Testis (tissue), 3 donors: ENCODE results near the gene ETV2. TPM values are rescaled to one million over a fixed set of nuclear protein-coding genes. Genes with fewer than 3 reads are reported as not detected.

Experiments
- DNase-seq: peaks from one replicate; pipeline ENCODE4 v3.0.0-alpha.2; 2019
- H3K27ac ChIP-seq, 2 donors: fragments of 200-600 bp; sonication (generic); one replicate each; pipeline ENCODE4 v1.5.1; 2019
- H3K27me3 ChIP-seq: fragments of 200-600 bp; sonication (generic); one replicate; pipeline ENCODE4 v1.5.1; 2019
- H3K36me3 ChIP-seq: fragments of 200-600 bp; sonication (generic); one replicate; pipeline ENCODE4 v1.5.1; 2017; ENCODE audit warnings: low read depth; ENCODE audit errors: missing control alignments
- H3K4me1 ChIP-seq: fragments of 200-600 bp; sonication (generic); one replicate; pipeline ENCODE4 v1.5.1; 2019
- H3K4me3 ChIP-seq, 2 donors: fragments of 200-600 bp; sonication (generic); one replicate each; pipeline ENCODE4 v1.5.1; 2017 to 2019
- H3K9me3 ChIP-seq: fragments of 200-600 bp; sonication (generic); one replicate; pipeline ENCODE4 v1.5.1; 2017
- CTCF ChIP-seq, 3 experiments: fragments of 450-650 bp in 2 of 3; fragments of 200-600 bp in 1 of 3; sonication (generic) in 1 of 3; IDR thresholded peaks; one replicate each; pipeline ENCODE4 v1.5.1; 2016 to 2019; ENCODE audit warnings: antibody characterized with exemption in 3 of 3, mild to moderate bottlenecking in 2 of 3, moderate library complexity in 1 of 3
- POLR2A ChIP-seq: fragments of 450-650 bp; IDR thresholded peaks from one replicate; pipeline ENCODE4 v1.6.1; 2017; ENCODE audit warnings: antibody characterized with exemption, mild to moderate bottlenecking, moderate library complexity
- WGBS, 2 donors: methylation state at CpG; one replicate each; pipeline ENCODE4 v1.1.5; 2018; 5-methylcytosine and 5-hydroxymethylcytosine counted together
- intact Hi-C: fragments of 100-400 bp; cut with DNase I; formaldehyde crosslinking; loops from one replicate; pipeline ENCODE4 v1.15.1; 2023; ENCODE audit warnings: low total_unique reads
- polyA plus RNA-seq: library from polyadenylated mRNA; stranded (reverse); fragments of 350-450 nt; fragmentation: Illumina TruSeq; extraction: RNeasy Lipid Tissue Mini Kit (QIAGEN cat#74804); gene quantifications from one replicate; pipeline ENCODE4 v1.2.3, GENCODE V29; 2014; ENCODE audit warnings: low read depth, low replicate concordance; ENCODE audit not compliant: insufficient read depth
- total RNA-seq, 2 donors: library from RNA; depleted of rRNA; stranded (reverse); fragments of >200 nt; gene quantifications; one replicate each; pipeline ENCODE4 v1.2.3, GENCODE V29; 2016

Gene ETV2
- total and polyA plus RNA-seq, 3 donors from 2014 or later, result 4.8 to 27.2 (median 14.4) TPM

- H3K27me3 ChIP-seq, result no peaks in the 10 kb centered on the region
- no peak for TF ChIP-seq CTCF (IDR thresholded peaks at IDR 0.05)
- no peak for TF ChIP-seq POLR2A
- DNase-seq, result no peak
- no peak overlapping the region for H3K27ac ChIP-seq
- H3K4me1 ChIP-seq, result peaks cover 5% of the 10 kb centered on the region
- no peak overlapping the region for H3K4me3 ChIP-seq
- H3K36me3 ChIP-seq, result peaks cover 4% of the 10 kb centered on the region
- no peaks in the 10 kb centered on the region for H3K9me3 ChIP-seq
- 88 to 93% methylated on average over 25 to 29 of the region's 29 CpGs for WGBS, 2 donors
- intact Hi-C loops, result no loop called here
These were observed 7.7 kb upstream of the ETV2 start for GRCh38 chr19:35633727-35634440.

- intact Hi-C loops, result no loop called here
- Histone ChIP-seq H3K27me3 (no peaks in the 10 kb centered on the region), H3K36me3 (peaks cover 4% of the 10 kb centered on the region), H3K4me3 (no peak overlapping the region), H3K9me3 (no peaks in the 10 kb centered on the region), H3K27ac (no peak overlapping the region), H3K4me1 (no peaks in the 10 kb centered on the region)
- no peak for DNase-seq
- TF ChIP-seq CTCF (IDR thresholded peaks at IDR 0.05), result no peak
- TF ChIP-seq POLR2A, result no peak
- WGBS, 2 donors, result 85 to 88% methylated on average over 2 to 3 of the region's 3 CpGs
These were observed 4.9 kb upstream of the ETV2 start for GRCh38 chr19:35636651-35637050.

- Histone ChIP-seq H3K36me3 (peaks cover 4% of the 10 kb centered on the region), H3K4me3 (no peak overlapping the region), H3K27me3 (no peaks in the 10 kb centered on the region), H3K27ac (no peak overlapping the region), H3K4me1 (no peaks in the 10 kb centered on the region), H3K9me3 (no peaks in the 10 kb centered on the region)
- no peak for DNase-seq
- WGBS, 2 donors, result 90 to 98% methylated on average over 19 to 25 of the region's 25 CpGs
- intact Hi-C loops, result no loop called here
- no peak for TF ChIP-seq POLR2A
These were observed 4.4 kb upstream of the ETV2 start for GRCh38 chr19:35637165-35637564.

GRCh38 chr19:35639321-35639639, 2.3 kb upstream of the ETV2 start:
- Histone ChIP-seq H3K27ac (no peak overlapping the region), H3K4me1 (no peaks in the 10 kb centered on the region), H3K4me3 (no peak overlapping the region), H3K9me3 (no peaks in the 10 kb centered on the region), H3K27me3 (no peaks in the 10 kb centered on the region), H3K36me3 (peaks cover 4% of the 10 kb centered on the region)
- intact Hi-C loops, result no loop called here
- no peak for TF ChIP-seq POLR2A
- TF ChIP-seq CTCF (IDR thresholded peaks at IDR 0.05), result no peak
- DNase-seq, result no peak
- WGBS, 2 donors, result 51 to 56% methylated on average over 6 of the region's 6 CpGs

- TF ChIP-seq CTCF (IDR thresholded peaks at IDR 0.05) (no peak), POLR2A (no peak)
- Histone ChIP-seq H3K4me3 (no peak overlapping the region), H3K27me3 (no peaks in the 10 kb centered on the region), H3K36me3 (peaks cover 4% of the 10 kb centered on the region), H3K9me3 (no peaks in the 10 kb centered on the region), H3K27ac (no peak overlapping the region), H3K4me1 (no peaks in the 10 kb centered on the region)
- WGBS, 2 donors, result 85 to 88% methylated on average over 8 of the region's 8 CpGs
- intact Hi-C loops, result loop anchor here (10.0 kb wide), 1 partner anchor 95 kb away; the partner anchor contains the start of gene TMEM147
- DNase-seq, result no peak
These were observed 1.7 kb upstream of the ETV2 start for GRCh38 chr19:35639863-35640262.
